Fibroblast of peridontal ligament (primary cell): ENCODE measurements around the gene SNRK.
"Not testable (repeated sequence)": the region's sequence is repeated elsewhere in the genome, so short reads cannot be mapped to it uniquely, and the experiment has no call there.

Experiments used
- DNase-seq: peaks from one replicate; pipeline ENCODE4 v3.0.0-alpha.2; 2010; ENCODE audit errors: extremely low read depth

Gene SNRK

GRCh38 chr3:43345877-43346276 is 59.5 kb downstream of the SNRK start:
- DNase-seq: peak; percentile 29

DNA sequence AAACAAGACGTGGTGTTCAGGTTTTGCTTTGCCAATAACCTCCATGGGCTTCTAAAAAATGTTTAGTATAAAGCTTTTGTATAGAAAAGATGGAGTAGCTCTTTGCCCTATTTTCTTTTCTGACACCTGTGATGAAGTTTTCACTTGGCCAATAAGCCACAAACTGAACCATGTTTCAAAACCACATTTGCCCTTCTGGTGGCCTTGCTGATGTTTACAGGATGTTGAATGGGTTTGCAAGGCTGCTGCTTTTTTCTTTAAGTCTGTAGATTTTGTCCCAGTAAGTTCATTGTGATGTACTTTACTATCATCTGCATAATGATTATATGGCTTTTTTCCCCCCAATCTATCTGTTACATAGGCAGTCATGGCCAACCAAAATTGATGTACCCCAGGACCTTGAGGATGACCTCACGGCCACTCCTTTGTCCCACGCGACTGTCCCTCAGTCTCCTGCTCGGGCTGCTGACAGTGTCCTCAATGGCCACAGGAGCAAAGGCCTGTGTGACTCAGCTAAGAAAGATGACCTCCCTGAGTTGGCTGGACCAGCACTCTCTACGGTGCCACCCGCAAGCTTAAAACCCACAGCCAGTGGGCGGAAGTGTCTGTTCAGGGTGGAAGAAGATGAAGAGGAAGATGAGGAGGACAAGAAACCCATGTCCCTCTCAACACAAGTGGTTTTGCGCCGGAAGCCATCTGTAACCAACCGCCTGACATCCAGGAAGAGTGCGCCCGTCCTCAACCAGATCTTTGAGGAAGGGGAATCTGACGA is 60.8 kb downstream of the SNRK start:
- DNase-seq: no peak

DNA sequence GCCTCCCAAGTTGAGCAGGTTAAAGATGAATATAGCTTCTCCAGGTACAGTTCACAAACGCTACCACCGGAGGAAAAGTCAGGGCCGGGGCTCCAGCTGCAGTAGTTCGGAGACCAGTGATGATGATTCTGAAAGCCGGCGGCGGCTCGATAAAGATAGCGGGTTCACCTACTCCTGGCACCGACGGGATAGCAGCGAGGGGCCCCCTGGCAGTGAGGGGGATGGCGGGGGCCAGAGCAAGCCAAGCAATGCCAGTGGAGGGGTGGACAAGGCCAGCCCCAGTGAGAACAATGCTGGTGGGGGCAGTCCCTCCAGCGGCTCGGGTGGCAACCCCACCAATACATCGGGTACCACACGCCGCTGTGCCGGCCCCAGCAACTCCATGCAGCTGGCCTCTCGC is 61.4 kb downstream of the SNRK start:
- no peak for DNase-seq

DNA sequence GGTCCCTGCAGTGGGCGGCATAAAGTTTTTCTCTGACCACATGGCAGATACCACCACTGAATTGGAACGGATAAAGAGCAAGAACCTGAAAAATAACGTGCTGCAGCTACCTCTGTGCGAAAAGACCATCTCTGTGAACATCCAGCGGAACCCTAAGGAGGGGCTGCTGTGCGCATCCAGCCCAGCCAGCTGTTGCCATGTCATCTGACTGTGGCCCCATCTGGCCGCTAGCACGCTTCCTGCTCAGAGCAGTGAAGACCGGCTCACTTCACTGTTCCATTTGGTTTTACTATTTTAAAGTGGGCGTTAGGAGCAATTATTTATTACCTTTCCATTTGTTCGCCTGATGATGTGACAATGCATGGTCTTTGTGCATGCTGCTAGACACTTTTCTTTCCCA is 62.0 kb downstream of the SNRK start:
- no peak for DNase-seq

DNA sequence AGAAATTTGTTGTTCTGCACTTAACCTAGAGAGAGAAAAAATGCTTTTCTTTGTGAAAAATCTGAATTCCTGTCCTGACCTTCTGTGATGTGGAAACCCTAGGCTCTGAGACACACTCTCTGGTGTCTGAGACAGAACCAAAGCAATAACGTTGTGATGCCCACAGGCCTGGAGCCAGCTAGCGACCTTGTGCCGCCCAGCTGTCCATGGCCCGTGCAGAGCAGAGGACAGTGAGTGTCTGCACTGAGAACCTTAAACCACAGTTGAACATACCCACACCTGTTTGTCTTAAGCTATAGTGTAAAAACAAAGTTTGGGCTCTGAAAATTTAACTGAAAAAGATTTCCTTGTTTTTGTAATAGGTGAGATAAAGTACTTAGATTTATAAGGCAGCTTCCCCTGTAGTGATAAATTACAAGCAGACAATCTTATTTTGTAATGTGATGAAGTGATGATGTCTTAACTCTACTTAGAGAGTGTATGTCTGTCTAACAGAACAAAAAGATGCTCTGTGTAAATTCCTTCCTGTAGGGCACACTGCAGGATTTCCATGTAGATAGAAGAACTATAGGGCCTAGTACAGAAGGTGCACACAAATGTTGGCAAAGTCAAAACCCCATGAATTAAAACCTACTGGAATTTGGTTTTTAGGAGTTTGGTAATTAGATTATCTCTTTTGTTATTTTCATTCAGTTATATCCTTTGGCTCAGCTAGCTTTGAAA is 62.7 kb downstream of the SNRK start:
- DNase-seq: no peak

- peak; percentile 75 for DNase-seq
These were observed 63.4 kb downstream of the SNRK start for GRCh38 chr3:43349716-43350115.

DNA sequence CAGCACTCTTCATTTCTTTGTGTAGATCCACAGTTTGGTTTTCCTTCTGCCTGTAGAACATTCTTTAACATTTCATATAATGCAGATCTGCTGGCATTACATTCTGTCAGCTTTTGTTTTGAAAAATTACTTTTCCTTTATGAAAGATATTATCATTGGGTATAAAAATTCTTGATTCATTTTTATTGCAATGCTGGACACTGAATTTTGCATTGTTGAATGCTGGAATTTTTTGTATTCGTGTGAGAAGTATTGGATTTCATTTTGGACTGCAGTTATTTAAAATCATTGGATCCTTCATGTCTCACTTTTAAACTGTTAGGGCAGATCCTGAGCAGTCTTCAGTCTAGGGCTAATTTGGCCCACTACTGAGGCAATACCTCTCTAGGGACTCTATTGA is 67.1 kb downstream of the SNRK start:
- no peak for DNase-seq

- DNase-seq: no peak
These were observed 67.8 kb downstream of the SNRK start for GRCh38 chr3:43353923-43354670.

DNA sequence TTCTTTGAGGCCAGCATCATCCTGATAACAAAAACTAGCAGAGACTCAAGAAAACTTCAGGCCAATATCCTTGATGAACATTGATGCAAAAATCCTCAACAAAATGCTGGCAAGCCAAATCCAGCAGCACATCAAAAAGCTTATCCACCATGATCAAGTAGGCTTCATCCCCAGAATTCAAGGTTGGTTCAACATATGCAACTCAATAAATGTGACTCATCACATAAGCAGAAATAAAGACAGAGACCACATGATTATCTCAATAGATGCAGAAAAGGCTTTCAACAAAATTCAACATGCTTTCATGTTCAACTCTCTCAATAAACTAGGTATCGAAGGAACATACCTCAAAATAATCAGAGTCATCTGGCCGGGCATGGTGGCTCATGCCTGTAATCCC is 69.7 kb downstream of the SNRK start:
- DNase-seq: not testable (repeated sequence)

DNA sequence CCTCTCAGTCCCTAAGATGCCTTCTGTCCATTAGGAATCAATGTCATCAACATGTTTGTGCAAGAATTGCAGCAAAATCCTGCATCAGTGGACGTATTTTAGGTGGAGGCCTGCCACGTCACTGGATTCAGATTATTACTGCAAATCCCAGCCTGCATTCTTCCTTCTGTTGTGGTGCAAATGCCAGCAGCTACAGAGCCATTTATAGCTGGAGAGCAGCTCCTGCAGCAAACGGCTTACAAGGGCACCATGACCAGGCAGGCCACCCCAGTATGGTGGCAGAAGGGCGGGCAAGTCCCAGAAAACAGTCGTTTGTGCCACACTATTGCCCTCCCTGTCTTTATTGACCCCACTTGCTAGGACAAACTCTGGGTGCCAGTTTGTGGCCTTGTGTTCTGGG is 74.7 kb downstream of the SNRK start:
- no peak for DNase-seq

DNA sequence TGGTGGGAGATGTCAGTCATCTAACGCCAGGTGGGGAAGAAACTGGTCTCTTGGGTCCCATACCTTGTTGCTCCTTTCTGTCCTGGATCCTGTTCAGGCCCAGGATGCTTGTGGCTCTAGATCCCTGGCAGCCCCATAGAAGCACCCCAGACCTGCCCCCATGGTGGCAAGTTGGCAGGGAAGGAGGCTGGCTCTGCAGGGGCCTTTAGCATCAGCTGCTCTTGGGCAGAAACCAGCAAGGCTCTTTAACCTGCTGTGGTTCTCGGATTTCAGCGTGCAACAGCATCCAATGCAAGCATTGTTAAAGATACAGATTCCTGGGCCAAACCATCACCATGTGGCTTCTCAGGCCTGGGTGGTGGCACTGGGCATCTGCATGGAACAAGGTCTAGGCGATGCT is 75.8 kb downstream of the SNRK start:
- DNase-seq: no peak

DNA sequence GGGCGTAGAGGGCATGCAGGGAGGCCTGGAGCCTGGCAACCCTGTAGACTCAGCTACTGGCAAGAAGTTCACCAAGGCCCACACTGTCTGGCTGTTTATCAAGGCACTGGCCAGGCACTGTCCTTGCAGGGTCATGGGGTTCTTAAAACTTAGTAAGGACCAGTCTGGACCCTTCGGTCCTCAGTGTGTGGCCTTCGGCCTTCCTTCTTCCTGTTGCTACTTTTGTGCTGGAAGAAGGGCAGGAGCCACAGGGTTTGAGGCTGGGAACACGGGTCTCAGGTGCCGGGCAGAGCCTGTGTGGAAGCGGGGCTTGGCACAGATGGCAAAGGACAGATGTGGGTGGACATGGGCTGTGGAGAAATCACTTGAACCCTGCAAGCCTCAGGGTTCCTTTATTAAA is 76.6 kb downstream of the SNRK start:
- DNase-seq: no peak

- DNase-seq: no peak
These were observed 77.4 kb downstream of the SNRK start for GRCh38 chr3:43363621-43364266.

DNA sequence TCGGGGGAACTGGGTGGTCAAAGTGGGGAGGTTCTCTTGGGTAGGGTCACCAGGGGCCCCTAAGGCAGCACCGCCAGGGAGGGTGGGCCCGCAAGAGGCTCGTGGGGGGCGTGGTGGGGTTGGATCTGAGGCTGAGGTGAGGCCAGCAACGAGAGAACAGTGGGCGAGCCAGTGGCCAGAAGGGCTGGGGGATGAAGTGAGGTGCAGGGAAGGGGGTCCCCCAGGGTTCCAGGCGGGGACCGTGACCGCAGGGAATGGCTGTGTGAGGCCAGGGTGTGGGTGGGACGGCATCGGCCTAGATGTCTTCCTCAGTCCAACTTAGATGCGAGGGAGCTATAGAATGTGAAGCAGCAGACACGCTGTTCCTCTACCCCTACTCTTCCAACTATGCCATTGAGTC is 78.2 kb downstream of the SNRK start:
- DNase-seq: no peak

DNA sequence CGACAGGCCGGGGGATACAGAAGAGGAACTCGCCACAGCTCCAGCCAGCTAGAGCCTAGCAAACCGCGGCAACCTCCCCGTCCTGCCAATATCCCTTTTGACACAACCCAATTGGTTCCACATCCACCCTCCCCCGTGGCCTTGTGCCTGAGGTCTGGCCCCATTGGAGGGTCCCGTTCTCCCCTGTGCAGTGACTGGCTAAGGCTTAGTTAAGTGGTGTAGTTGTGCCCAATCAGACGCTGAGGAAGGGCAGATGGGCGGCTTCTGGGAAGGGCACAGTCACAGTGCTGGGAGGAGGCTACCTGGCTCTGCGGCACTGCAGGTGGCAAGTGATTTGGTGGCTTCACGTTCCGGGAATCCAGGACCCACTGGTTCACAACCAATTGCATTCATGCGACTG is 78.6 kb downstream of the SNRK start:
- no peak for DNase-seq

DNA sequence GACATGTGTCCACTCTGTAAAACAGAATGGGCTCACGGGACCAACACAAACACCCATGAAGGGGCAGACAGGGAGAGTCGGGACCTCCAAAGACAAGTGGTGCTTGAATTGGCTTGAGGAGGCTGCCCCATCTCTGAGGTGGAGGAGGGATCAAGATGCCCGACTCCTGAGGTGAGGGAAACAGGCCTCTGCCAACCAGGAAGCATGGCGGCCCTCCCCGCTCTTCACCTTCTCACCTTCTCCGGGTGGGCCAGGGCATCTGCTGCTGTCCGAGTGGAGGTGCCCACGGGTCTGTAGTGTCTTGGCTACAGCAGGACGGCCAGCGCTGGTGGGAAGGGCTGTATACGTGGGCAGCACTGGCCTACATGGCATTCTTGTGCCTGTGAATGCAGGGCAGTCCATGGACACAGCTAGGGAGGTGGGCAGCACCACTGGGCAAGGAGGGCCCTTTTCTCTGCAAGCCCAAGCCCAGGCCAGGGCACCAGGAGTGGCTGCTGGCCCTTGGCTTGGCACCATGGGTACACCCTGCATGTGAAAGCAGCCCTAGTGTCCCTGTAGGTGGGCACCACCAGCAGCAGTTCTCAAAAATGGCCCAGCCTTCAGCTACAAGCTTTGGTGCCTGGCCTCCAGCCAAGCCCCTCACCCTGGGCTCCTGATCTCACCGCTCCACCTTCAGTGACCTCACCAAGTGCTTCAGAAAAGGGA is 79.4 kb downstream of the SNRK start:
- DNase-seq: no peak

DNA sequence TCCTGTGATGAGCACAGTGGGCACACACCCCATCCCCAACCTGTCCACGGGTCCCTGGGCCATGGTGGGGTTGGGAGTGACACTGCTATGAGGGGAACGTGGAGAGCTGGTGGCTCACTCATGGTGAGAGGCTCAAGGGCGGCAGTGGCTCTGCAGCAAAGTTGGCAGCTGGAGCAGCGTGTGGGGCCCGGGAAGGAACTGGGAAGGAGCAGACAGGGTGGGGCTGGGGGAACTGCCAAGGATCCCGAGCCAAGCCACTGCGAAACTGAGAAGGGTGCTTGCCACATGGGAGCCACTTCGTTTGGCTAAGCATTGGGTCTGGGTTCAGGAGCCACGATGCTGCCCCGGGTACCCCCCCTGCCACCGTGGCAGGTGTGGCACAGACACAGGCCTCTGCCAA is 80.1 kb downstream of the SNRK start:
- DNase-seq: no peak

DNA sequence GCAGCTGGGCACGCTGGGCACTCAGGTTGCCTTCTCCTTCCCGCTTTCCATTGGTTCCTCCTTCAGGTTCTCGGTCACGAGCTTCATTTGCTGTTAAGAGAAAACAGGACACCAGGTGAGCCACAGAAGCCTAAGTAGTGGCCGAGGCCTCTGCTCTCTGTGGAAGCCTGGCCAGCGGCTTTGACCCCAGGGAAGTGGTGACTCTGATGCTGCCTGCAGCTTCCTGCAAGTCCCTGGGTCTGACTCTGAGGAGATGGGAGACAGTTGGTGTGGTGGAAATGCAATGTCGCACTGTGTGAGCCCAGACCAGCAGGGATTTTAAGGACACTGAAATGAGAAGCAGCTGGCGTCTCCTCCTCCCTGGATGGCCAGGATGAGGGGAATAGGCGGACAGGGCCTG is 80.5 kb downstream of the SNRK start:
- DNase-seq: no peak

DNA sequence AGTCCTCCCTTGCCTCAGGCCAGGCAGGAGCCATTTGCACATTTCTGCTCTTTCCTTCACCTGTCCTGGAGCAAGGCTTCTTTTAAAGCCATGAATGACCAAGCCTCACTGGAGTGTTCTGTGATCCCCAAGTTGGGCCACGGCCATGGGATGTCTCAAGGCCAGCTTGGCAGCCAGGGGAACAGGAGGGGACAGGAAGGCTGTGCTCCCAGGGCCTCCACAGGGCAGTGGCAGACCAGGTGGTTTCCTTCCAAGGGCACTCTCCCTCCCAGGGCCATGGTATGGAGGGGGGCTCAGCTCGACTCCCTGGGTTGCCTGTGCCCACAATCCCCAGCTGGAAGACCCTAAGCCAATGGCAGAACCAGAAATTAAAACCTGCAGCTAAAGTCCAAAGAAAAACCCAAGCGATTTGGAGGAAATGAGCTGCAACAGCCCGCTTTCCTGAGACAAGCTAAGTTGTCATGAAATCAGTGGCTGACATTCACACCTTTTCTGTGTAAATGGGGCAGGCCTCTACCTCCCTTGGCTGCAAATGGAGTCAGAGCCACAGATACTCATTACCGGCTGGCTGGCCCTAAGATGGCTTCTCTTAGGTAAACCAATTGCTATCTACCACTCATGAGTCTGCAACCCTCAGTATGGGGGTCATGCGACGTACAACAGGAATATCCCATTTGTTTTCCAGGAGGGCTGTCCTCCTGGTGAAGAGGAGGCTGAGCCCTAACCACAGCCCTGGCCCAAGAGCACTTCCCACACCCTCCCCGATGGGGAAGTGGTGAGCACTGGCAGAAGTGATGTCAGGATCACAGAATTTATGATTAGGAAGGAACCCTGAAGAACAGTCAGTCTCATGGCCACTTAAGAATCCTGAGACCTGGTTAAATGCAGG is 83.3 kb downstream of the SNRK start:
- no peak for DNase-seq

DNA sequence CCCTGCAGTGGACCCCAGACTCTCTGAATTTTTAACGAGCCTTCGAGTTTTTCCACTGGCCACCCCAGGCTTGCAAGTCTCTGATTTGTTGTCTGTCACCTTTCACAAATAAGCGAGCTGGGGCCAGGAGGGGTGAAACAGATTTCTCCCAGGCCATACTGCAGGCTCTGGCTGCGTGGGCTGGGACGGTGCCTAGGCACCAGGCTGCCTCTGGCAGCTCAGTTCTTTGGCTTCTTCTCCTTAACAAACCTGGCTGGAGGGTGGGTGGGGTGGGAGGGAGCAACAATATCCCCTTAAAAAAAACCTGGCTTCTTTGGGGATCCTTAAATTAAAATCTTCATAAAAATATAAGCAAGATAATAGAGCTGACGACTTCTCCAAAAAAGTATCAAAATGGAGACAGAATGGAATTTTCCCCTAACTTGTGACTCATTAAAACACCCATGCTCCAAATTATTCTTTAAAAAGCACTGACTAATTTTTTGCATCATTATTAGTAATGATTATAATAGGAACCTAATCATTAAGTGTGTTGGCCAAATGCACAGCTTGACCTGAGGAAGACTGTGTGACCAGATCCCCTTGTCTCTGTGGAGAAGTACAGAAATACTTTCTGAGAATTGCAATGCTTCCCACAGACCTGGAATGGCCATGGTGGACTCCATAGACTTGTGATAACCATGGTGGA is 84.1 kb downstream of the SNRK start:
- DNase-seq: no peak
